HG02981 (cell line): Measurements from ENCODE around the gene ABCA2.
A peak's percentile ranks its signal among the peaks of the same experiment; 100 is the strongest.

Experiments
- ATAC-seq: cut with Tn5 transposase; IDR thresholded peaks from one replicate; pipeline ENCODE4 v1.9.1; 2021; ENCODE audit warnings: mild to moderate bottlenecking, moderate library complexity; ENCODE audit not compliant: unreplicated experiment

The ABCA2 gene

DNA sequence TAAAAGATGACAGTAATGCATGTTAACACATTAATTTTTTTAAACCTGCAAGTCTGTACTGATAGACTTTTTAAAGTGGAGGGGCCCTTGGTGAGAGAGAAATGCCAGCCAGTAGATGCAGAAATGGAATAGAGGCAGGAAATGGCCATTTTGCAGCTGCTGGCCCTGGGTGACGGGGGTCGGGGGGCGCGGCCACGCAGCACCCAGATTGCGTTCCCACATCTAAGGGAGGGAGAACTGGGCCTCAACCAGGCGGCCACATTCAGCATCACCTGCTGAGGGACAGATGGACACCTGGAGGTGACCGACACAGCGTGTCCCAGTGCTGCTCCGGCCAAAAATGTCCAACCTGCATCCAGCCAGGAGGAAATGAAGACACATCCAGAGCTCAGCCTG, 25.4 kb downstream of the ABCA2 start:
- no peak for ATAC-seq

- no peak for ATAC-seq
Measured at GRCh38 chr9:137001857-137002645, 26.0 kb downstream of the ABCA2 start.

DNA sequence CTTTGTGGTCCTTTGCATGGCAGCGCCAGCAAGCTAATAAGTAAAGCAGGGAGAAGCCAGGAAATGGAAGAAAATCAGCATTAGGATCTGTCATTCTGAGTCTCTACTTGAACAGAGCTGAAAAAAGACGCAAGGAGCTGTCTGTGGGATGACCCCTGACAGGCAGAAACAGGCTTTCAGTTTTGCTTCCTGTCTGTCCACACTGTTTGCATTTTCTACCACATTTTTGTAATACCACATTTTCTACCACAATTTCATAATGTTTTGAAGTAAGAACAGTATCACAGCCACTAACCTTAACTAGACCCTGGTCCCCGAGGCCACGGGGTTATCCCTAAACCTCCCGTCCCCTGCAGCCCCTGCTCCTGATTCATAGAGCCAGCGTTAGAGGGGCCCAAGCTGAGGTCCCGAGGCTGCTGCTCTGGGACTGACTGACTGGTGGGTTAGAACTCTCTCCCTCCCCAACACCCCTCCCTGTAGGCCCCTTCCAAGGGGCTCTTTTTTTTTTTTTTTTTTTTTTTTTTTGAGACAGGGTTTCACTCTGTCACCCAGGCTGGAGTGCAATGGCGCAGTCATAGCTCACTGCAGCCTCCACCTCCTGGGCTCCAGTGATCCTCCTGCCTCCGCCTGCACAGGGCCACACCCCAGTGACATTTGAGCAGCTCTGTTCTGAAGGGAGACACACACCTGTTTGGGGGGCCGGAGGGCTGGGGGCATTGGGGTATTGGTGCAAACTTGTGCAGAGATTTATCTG, 27.7 kb downstream of the ABCA2 start:
- peak; percentile 63 for ATAC-seq

DNA sequence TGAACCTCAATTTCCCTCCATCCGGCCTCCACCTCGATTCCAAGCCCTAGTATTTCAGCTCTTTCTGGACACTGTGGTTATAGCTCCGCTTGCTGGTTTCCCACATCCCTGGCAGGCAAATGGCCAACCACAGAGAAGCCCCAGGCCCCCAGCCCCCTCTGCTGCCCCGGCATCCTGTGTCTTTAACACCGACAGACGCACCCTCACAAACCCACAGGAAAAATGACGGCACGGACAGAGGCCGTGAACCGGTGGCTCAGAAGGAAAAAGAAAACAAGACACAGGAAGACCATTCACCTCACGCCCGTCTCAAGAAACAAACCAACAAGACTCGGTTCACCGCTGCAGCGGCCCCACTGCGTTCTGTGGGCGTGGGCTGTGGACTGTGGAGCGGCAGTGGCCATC, 30.2 kb downstream of the ABCA2 start:
- ATAC-seq, result no peak

DNA sequence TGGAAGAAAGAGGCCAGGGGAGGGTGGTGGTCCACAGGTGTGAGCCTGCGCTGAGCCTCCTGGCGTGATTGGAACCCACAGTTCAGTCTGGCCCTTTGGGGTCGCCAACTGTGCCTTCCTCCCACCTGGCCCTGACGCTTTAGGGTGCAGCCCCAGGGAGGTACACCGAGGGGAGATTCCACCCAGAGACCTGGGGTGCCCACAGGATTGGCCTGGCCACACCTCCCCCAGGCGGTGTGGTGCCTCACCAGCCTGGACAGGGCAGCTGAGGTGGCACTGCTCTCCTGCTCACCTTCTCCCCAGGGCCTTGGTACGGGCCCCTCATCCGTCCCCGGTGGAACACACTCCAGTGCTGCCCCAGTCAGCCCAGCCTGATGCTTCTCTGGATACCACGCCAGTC, 30.7 kb downstream of the ABCA2 start:
- ATAC-seq, result no peak

GRCh38 chr9:136996361-136997292, 31.4 kb downstream of the ABCA2 start, which contains the start of gene CLIC3:
CLIC3 (minus strand) TSS chr9:136996568; CDS start chr9:136996543, 25 bp downstream.
- no peak for ATAC-seq

DNA sequence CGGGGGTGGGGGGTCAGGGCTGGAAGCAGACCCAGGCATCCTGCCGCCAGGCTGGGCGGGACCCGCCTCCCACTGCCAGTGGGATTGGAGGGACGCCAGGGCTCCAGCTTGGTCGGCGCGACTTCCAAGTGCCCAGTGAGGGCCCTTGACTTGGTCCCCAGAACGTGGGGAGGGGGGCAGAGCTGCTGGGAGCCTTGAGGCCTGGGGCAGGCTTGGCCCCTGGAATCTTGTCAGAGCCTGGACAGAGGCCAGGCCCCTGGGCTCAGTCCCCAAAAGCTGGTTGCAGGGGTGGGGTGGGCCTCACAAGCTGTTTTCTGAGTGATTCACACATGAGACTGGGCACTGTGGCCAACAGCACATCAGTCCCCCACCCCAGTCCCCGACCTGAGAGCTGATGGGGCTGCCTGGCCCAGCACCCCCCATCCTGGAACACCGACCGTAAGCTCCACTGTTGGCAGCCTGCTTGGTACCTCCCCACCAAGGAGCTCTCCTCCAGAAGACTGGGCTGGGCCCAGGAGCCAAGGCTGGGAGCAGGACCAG, 32.2 kb downstream of the ABCA2 start:
- no peak for ATAC-seq

DNA sequence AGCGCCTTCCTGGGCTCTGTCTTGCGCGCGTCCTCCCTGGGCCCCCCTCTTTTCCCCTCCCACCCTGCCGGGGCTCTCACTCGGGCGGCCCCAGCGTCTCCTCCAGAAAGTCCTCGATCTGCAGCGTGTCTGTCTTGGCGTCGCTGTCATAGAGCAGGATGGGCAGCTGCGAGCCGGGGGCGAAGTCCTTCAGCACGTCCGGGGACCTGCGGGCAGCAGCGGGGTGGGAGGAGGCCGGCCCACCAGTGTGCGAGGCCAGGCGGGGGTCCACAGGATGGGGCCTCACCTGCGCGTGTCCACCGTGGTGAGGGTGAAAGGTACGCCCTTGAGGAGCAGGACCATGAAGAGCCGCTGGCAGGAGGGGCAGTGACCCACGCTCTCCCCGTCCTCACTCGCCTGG, 32.7 kb downstream of the ABCA2 start:
- no peak for ATAC-seq

DNA sequence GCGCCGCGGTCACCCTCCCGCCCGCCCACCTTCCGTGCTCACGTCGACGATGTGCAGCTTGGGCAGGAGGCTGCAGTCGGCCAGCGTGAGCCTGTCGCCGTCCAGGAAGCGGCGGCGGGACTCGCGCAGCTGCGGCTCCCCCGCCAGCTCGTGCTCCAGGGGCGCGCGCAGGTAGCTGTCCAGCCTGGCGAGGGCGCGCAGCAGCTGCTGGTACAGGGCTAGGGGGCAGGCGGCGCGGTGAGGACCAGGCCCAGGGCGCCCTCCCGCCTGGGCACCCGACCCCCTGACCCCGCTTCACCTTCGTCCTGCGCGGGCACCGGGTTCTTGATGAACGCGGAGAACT, 33.2 kb downstream of the ABCA2 start:
- ATAC-seq, result no peak

DNA sequence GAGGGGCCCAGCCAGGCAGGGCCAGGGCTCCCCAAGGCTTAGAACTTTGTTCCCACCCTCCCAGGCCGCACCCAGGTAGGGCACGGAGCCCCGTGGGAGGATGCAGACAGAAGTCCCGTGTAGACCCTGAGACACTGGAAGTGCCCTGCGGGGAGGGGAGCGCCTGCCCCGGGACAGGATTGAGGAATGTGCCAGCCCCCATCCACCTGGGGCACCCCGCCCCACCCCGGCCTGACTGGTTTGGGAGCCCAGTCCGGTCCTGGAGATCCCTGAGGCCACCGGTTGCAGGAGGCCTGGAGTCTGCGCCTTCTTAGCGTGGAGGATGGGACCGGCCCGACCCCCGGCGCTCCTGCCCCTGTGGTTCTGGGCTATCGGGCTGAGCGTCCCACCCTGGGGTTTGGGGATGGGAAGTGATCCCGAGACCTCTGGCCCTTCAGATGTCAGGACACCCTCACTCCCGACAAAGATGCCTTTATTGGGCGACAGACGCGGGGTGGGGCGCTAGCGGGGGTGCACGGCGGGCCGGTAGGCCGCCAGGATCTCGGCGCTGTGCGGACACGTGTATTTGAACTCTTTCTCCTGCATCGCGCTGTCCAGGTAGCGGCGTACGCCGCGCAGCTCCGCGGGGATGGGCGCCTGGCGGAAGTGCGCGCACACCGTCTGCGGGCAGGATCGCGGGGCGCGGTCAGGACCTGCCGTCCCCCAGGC, 33.7 kb downstream of the ABCA2 start:
- ATAC-seq, result no peak

- ATAC-seq, result no peak
Measured at GRCh38 chr9:136992819-136993369, 35.1 kb downstream of the ABCA2 start.

DNA sequence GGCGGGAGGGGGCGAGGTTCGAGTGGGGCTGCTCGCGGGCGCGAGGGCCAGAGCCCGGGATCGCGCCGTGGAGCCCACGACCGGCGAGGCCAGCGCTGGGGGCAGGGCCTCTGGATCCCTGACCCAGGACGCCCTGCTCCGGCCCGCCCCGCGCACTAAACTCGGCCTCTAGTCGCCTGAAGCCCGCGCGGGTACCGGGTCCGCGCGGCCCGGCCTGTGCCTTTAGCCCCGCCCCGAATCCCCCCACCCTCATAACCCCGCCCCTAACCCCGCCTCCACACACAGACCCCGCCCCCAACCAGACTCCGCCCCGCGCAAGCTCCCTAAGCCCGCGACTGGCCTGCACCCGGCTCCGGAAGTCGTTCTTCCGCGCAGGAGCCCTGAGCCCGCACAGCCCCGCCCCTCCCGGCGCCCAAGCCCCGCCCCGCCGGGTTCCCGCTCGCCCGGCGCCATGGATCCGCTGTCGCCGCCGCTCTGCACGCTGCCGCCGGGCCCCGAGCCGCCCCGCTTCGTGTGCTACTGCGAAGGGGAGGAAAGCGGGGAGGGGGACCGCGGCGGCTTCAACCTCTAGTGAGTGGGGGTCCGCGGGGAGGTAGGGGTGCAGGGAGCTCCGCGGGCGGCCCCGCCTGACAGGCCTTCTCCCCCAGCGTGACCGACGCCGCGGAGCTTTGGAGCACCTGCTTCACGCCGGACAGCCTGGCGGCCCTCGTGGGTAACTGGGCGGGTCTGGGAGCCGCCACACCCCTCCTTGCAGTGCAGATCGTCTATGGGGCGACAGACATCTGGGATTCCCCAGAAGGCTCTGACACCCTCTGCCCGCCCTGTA, 35.8 kb downstream of the ABCA2 start, which contains the start of gene PAXX:
Gene PAXX, plus strand, starts transcription at position 430 of the 826 bp plus-strand sequence. Its CDS starts 22 bp downstream, at position 452.
- peak; percentile 78 for ATAC-seq

GRCh38 chr9:136990242-136990911, 37.7 kb downstream of the ABCA2 start:
- no peak for ATAC-seq

DNA sequence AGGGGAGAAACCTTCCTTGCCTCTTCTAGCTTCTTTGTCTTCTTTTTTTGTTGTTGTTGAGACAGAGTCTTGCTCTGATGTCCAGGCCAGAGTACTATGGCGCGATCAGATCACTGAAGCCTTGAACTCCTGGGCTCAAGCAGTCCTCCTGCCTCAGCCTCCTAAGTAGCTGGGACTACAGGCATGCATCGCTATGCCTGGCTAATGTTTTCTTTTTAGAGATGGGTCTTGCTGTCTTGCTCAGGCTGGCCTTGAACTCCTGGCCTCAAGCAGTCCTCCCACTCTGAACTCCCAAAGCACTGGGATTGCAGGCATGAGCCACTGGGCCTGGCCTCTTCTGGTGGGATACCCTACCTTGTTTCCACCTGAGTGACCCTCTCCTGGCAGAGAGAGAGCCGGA, 39.2 kb downstream of the ABCA2 start:
- ATAC-seq, result no peak

DNA sequence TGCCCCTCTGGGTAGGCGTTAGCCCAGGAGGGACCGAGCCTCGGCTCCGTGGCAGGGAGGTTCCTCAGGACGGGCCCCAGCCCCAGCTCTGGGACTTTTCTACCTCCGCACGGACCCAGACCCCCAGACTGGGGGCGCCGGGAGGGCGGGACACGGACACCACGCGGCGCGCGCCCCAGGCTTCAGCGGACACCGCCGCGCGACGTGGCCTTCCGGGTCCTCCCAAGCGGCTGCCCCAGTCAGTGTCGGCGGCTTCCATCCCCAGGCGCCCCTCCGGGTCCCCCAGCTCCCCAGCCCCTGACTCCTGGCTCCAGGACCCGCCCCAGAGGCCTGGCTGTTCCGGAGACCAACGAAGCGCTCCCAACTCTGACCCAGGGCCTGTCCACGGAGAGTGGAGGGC, 42.2 kb downstream of the ABCA2 start:
- no peak for ATAC-seq

GRCh38 chr9:136985027-136985602, 42.9 kb downstream of the ABCA2 start:
- ATAC-seq, result no peak

- no peak for ATAC-seq
Measured at GRCh38 chr9:136984464-136985026, 43.5 kb downstream of the ABCA2 start.
